ENCODE results near the gene TRIM38.

The TRIM38 gene

GRCh38 chr6:25956226-25956625 lies 6.4 kb upstream of the TRIM38 start:
- Histone ChIP-seq H3K9me3 (ENCODE audit: control insufficient read depth in 2 of 2, low read length in 2 of 2) (no peaks in the 10 kb centered on the region), H3K27me3 (ENCODE audit: control insufficient read depth in 1 of 2, insufficient read depth in 2 of 2, low read length in 2 of 2) (peaks cover 0 to 4% of the 10 kb centered on the region in 2 donors), H3K4me1 (ENCODE audit: control insufficient read depth, insufficient read depth, low read length) (no peaks in the 10 kb centered on the region), H3K4me3 (ENCODE audit: low read length in 2 of 2) (no peak overlapping the region), H3K27ac (ENCODE audit: low read length) (no peak overlapping the region), H3K9ac (ENCODE audit: low read length in 2 of 2) (no peak overlapping the region), H3K36me3 (ENCODE audit: control insufficient read depth in 2 of 2, insufficient read depth in 2 of 2, low read length in 2 of 2) (no peaks in the 10 kb centered on the region)

GRCh38 chr6:25958700-25959162 lies 3.9 kb upstream of the TRIM38 start:
- no peaks in the 10 kb centered on the region for H3K36me3 ChIP-seq (ENCODE audit: control insufficient read depth in 2 of 2, insufficient read depth in 2 of 2, low read length in 2 of 2)

DNA sequence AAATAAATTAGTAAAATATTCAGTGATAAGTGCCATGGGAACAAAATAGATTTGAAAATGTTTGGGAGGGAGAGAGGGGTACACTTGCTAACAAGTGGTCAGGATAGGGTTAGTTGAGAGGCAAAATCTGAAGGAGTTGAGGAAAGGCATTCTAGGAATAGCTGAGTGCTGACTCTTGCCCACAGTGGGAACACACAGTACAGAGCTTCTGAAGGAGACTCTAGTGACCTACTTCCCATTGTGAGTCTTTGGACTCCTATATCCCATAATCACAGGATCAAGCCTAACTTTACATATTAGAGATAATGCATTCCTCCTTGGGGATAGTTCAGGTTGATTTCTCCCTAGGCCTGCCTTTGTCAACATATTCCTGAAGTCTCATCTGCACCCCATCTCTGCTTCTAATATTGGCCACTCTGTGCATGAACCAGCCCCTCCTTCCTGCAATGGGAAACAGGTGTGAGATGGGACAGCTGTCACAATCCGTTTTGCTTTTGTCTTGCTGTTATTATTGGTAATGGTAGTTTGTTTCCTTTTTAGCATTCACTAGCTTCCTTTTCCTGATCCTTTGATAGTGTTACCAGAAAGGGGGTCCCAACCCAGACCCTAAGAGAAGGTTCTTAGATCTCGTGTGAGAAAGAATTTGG lies 2.6 kb upstream of the TRIM38 start:
- H3K27me3 ChIP-seq (ENCODE audit: control insufficient read depth in 1 of 2, insufficient read depth in 2 of 2, low read length in 2 of 2): no peaks in the 10 kb centered on the region
- H3K36me3 ChIP-seq (ENCODE audit: control insufficient read depth in 2 of 2, insufficient read depth in 2 of 2, low read length in 2 of 2): no peaks in the 10 kb centered on the region
- no peaks in the 10 kb centered on the region for H3K9me3 ChIP-seq (ENCODE audit: control insufficient read depth in 2 of 2, low read length in 2 of 2)
- H3K4me3 ChIP-seq (ENCODE audit: low read length in 2 of 2): no peak overlapping the region
- H3K9ac ChIP-seq (ENCODE audit: low read length in 2 of 2): no peak overlapping the region
- H3K27ac ChIP-seq (ENCODE audit: low read length): no peak overlapping the region
- H3K4me1 ChIP-seq (ENCODE audit: control insufficient read depth, insufficient read depth, low read length): peaks cover 18% of the 10 kb centered on the region

More at GRCh38 chr6:25958700-25959162, 3.9 kb upstream of the TRIM38 start:
- H3K27ac ChIP-seq (ENCODE audit: low read length): no peak overlapping the region
- H3K4me3 ChIP-seq (ENCODE audit: low read length in 2 of 2): no peak overlapping the region
- H3K9me3 ChIP-seq (ENCODE audit: control insufficient read depth in 2 of 2, low read length in 2 of 2): no peaks in the 10 kb centered on the region
- H3K9ac ChIP-seq (ENCODE audit: low read length in 2 of 2): no peak overlapping the region
- peaks cover 11% of the 10 kb centered on the region for H3K4me1 ChIP-seq (ENCODE audit: control insufficient read depth, insufficient read depth, low read length)
- peaks cover 0 to under 1% of the 10 kb centered on the region in 2 donors for H3K27me3 ChIP-seq (ENCODE audit: control insufficient read depth in 1 of 2, insufficient read depth in 2 of 2, low read length in 2 of 2)

- Histone ChIP-seq H3K4me3 (ENCODE audit: low read length in 2 of 2) (no peak overlapping the region), H3K27me3 (ENCODE audit: control insufficient read depth in 1 of 2, insufficient read depth in 2 of 2, low read length in 2 of 2) (no peaks in the 10 kb centered on the region), H3K36me3 (ENCODE audit: control insufficient read depth in 2 of 2, insufficient read depth in 2 of 2, low read length in 2 of 2) (no peaks in the 10 kb centered on the region), H3K9me3 (ENCODE audit: control insufficient read depth in 2 of 2, low read length in 2 of 2) (no peaks in the 10 kb centered on the region), H3K27ac (ENCODE audit: low read length) (no peak overlapping the region), H3K9ac (ENCODE audit: low read length in 2 of 2) (no peak overlapping the region), H3K4me1 (ENCODE audit: control insufficient read depth, insufficient read depth, low read length) (peaks cover 21% of the 10 kb centered on the region)
These were observed 1.9 kb upstream of the TRIM38 start for GRCh38 chr6:25960734-25961133.

DNA sequence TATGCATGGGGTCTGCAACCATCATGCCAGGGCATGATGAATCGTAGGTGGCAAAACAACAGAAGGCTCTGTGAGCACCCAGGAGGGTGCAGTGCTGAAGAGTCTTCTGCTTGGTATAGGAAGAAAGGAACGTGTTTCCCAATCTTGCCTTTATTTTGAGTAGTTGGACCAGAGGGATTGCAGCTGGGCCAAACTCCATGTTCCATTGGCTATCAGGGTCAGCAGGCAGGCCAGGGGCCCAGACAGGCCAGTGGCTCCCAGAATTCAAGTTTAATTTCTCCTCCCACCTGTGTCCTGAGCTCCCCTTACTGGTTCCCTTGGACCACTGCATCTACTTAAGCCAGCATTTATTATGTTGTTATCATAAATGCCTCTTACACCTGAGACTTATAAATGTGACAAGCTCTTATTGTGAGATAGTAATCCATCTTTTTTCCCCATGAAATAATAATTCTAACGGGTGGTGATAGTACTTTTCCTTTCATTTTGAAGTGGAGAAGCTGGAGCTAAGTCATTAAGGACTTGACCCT lies 918 bp upstream of the TRIM38 start:
- H3K4me3 ChIP-seq (ENCODE audit: low read length in 2 of 2): peak overlapping the region; percentile 46 to 87
- H3K9ac ChIP-seq (ENCODE audit: low read length in 2 of 2): peak overlapping the region in 1 of 2 donors; percentile 97

GRCh38 chr6:25963426-25964123 lies 973 bp downstream of the TRIM38 start:
- no peak overlapping the region for H3K27ac ChIP-seq (ENCODE audit: low read length)
- peaks cover 13 to 19% of the 10 kb centered on the region in 2 donors for H3K36me3 ChIP-seq (ENCODE audit: control insufficient read depth in 2 of 2, insufficient read depth in 2 of 2, low read length in 2 of 2)
- H3K9ac ChIP-seq (ENCODE audit: low read length in 2 of 2): peak overlapping the region; percentile 20 to 68
- peaks cover 35% of the 10 kb centered on the region for H3K4me1 ChIP-seq (ENCODE audit: control insufficient read depth, insufficient read depth, low read length)
- peak overlapping the region; percentile 53 to 87 for H3K4me3 ChIP-seq (ENCODE audit: low read length in 2 of 2)
- no peaks in the 10 kb centered on the region for H3K9me3 ChIP-seq (ENCODE audit: control insufficient read depth in 2 of 2, low read length in 2 of 2)
- H3K27me3 ChIP-seq (ENCODE audit: control insufficient read depth in 1 of 2, insufficient read depth in 2 of 2, low read length in 2 of 2): no peaks in the 10 kb centered on the region

More for the DNA sequence above, 918 bp upstream of the TRIM38 start:
- H3K9me3 ChIP-seq (ENCODE audit: control insufficient read depth in 2 of 2, low read length in 2 of 2): no peaks in the 10 kb centered on the region
- no peaks in the 10 kb centered on the region for H3K27me3 ChIP-seq (ENCODE audit: control insufficient read depth in 1 of 2, insufficient read depth in 2 of 2, low read length in 2 of 2)
- H3K27ac ChIP-seq (ENCODE audit: low read length): peak overlapping the region; percentile 92
- H3K36me3 ChIP-seq (ENCODE audit: control insufficient read depth in 2 of 2, insufficient read depth in 2 of 2, low read length in 2 of 2): peaks cover 6 to 7% of the 10 kb centered on the region in 2 donors
- H3K4me1 ChIP-seq (ENCODE audit: control insufficient read depth, insufficient read depth, low read length): peaks cover 28% of the 10 kb centered on the region

- peak overlapping the region in 1 of 2 donors; percentile 15 for H3K4me3 ChIP-seq (ENCODE audit: low read length in 2 of 2)
- no peaks in the 10 kb centered on the region for H3K27me3 ChIP-seq (ENCODE audit: control insufficient read depth in 1 of 2, insufficient read depth in 2 of 2, low read length in 2 of 2)
- no peak overlapping the region for H3K27ac ChIP-seq (ENCODE audit: low read length)
- H3K4me1 ChIP-seq (ENCODE audit: control insufficient read depth, insufficient read depth, low read length): peaks cover 35% of the 10 kb centered on the region
- no peaks in the 10 kb centered on the region for H3K9me3 ChIP-seq (ENCODE audit: control insufficient read depth in 2 of 2, low read length in 2 of 2)
- peaks cover 21 to 23% of the 10 kb centered on the region in 2 donors for H3K36me3 ChIP-seq (ENCODE audit: control insufficient read depth in 2 of 2, insufficient read depth in 2 of 2, low read length in 2 of 2)
- no peak overlapping the region for H3K9ac ChIP-seq (ENCODE audit: low read length in 2 of 2)
These were observed 2.5 kb downstream of the TRIM38 start for GRCh38 chr6:25965058-25965457.

GRCh38 chr6:25966711-25967110 lies 4.1 kb downstream of the TRIM38 start:
- Histone ChIP-seq H3K27me3 (ENCODE audit: control insufficient read depth in 1 of 2, insufficient read depth in 2 of 2, low read length in 2 of 2) (no peaks in the 10 kb centered on the region), H3K9me3 (ENCODE audit: control insufficient read depth in 2 of 2, low read length in 2 of 2) (no peaks in the 10 kb centered on the region), H3K9ac (ENCODE audit: low read length in 2 of 2) (no peak overlapping the region), H3K36me3 (ENCODE audit: control insufficient read depth in 2 of 2, insufficient read depth in 2 of 2, low read length in 2 of 2) (peaks cover 21 to 23% of the 10 kb centered on the region in 2 donors), H3K4me3 (ENCODE audit: low read length in 2 of 2) (peak overlapping the region in 1 of 2 donors; percentile 31), H3K27ac (ENCODE audit: low read length) (no peak overlapping the region), H3K4me1 (ENCODE audit: control insufficient read depth, insufficient read depth, low read length) (peaks cover 30% of the 10 kb centered on the region)

GRCh38 chr6:25968769-25969168 lies 6.2 kb downstream of the TRIM38 start:
- Histone ChIP-seq H3K36me3 (ENCODE audit: control insufficient read depth in 2 of 2, insufficient read depth in 2 of 2, low read length in 2 of 2) (peaks cover 34 to 38% of the 10 kb centered on the region in 2 donors), H3K4me3 (ENCODE audit: low read length in 2 of 2) (no peak overlapping the region)

GRCh38 chr6:25971187-25971821 lies 8.7 kb downstream of the TRIM38 start:
- Histone ChIP-seq H3K9ac (ENCODE audit: low read length in 2 of 2) (no peak overlapping the region), H3K9me3 (ENCODE audit: control insufficient read depth in 2 of 2, low read length in 2 of 2) (no peaks in the 10 kb centered on the region), H3K27me3 (ENCODE audit: control insufficient read depth in 1 of 2, insufficient read depth in 2 of 2, low read length in 2 of 2) (no peaks in the 10 kb centered on the region), H3K36me3 (ENCODE audit: control insufficient read depth in 2 of 2, insufficient read depth in 2 of 2, low read length in 2 of 2) (peaks cover 46 to 49% of the 10 kb centered on the region in 2 donors), H3K4me1 (ENCODE audit: control insufficient read depth, insufficient read depth, low read length) (peaks cover 10% of the 10 kb centered on the region), H3K4me3 (ENCODE audit: low read length in 2 of 2) (no peak overlapping the region), H3K27ac (ENCODE audit: low read length) (no peak overlapping the region)

More at GRCh38 chr6:25968769-25969168, 6.2 kb downstream of the TRIM38 start:
- Histone ChIP-seq H3K9me3 (ENCODE audit: control insufficient read depth in 2 of 2, low read length in 2 of 2) (no peaks in the 10 kb centered on the region), H3K9ac (ENCODE audit: low read length in 2 of 2) (no peak overlapping the region), H3K27me3 (ENCODE audit: control insufficient read depth in 1 of 2, insufficient read depth in 2 of 2, low read length in 2 of 2) (no peaks in the 10 kb centered on the region), H3K4me1 (ENCODE audit: control insufficient read depth, insufficient read depth, low read length) (peaks cover 23% of the 10 kb centered on the region), H3K27ac (ENCODE audit: low read length) (no peak overlapping the region)

Data from stomach smooth muscle (tissue), 2 donors.